CD14-positive monocyte (primary cell): ENCODE measurements around the gene LAMA4. TPM values are rescaled to one million over a fixed set of nuclear protein-coding genes. Genes with fewer than 3 reads are reported as not detected.

Source experiments
- DNase-seq, 3 donors: peaks; one replicate each; pipeline ENCODE4 v3.0.0-alpha.2; 2011 to 2022
- H2AFZ ChIP-seq: 2 replicates; pipeline ENCODE4 v1.6.0; 2012; ENCODE audit warnings: mild to moderate bottlenecking, low read depth, low read length, inconsistent platforms; ENCODE audit not compliant: insufficient read depth, poor library complexity, severe bottlenecking
- H3K27ac ChIP-seq, 2 donors: 1 replicate in 1 of 2; 2 replicates in 1 of 2; pipeline ENCODE4 v1.5.1; 2012 to 2013; ENCODE audit warnings: low read length in 2 of 2, control low read depth in 1 of 2, inconsistent platforms in 1 of 2, low read depth in 1 of 2, mild to moderate bottlenecking in 1 of 2
- H3K27me3 ChIP-seq, 2 donors: one replicate each; pipeline versions ENCODE4 v1.6.0 to v1.6.1; 2011 to 2013; ENCODE audit warnings: low read length in 2 of 2; ENCODE audit not compliant: control insufficient read depth in 2 of 2, insufficient read depth in 2 of 2
- H3K36me3 ChIP-seq, 2 donors: replicated peaks in 1 of 2; 1 replicate in 1 of 2; 2 replicates in 1 of 2; pipeline versions ENCODE4 v1.5.1 to v1.6.1; 2012 to 2013; ENCODE audit warnings: low read length in 2 of 2, control low read depth in 1 of 2, inconsistent platforms in 1 of 2, mild to moderate bottlenecking in 1 of 2; ENCODE audit not compliant: insufficient read depth in 2 of 2, control insufficient read depth in 1 of 2
- H3K4me1 ChIP-seq, 2 donors: 1 replicate in 1 of 2; 2 replicates in 1 of 2; pipeline versions ENCODE4 v1.5.1 to v1.6.1; 2012 to 2013; ENCODE audit warnings: low read length in 2 of 2, control low read depth in 1 of 2, inconsistent platforms in 1 of 2, mild to moderate bottlenecking in 1 of 2, moderate library complexity in 1 of 2; ENCODE audit not compliant: insufficient read depth in 2 of 2, control insufficient read depth in 1 of 2
- H3K4me2 ChIP-seq: replicated peaks from 2 replicates; pipeline ENCODE3; 2012; ENCODE audit warnings: low read length, moderate library complexity, mild to moderate bottlenecking; ENCODE audit not compliant: poor library complexity, severe bottlenecking; ENCODE audit errors: extremely low read depth
- H3K4me3 ChIP-seq, 3 experiments: fragments of 200-600 bp in 1 of 3; sonication (generic) in 1 of 3; replicated peaks in 1 of 3; 1 replicate in 2 of 3; 2 replicates in 1 of 3; pipeline ENCODE4 v1.5.1; 2011 to 2013; ENCODE audit warnings: low read length in 3 of 3, mild to moderate bottlenecking in 3 of 3, control low read depth in 2 of 3, low read depth in 2 of 3, inconsistent platforms in 1 of 3, moderate library complexity in 1 of 3
- H3K79me2 ChIP-seq: 2 replicates; pipeline ENCODE4 v1.6.0; 2012; ENCODE audit warnings: mild to moderate bottlenecking, control low read depth, inconsistent platforms, low read length, moderate library complexity; ENCODE audit not compliant: insufficient read depth
- H3K9ac ChIP-seq: 2 replicates; pipeline ENCODE4 v1.6.0; 2017; ENCODE audit warnings: low read length, mild to moderate bottlenecking; ENCODE audit not compliant: insufficient read depth, poor library complexity, severe bottlenecking
- H3K9me3 ChIP-seq, 2 donors: replicated peaks in 1 of 2; 1 replicate in 1 of 2; 2 replicates in 1 of 2; pipeline versions ENCODE4 v1.5.1 to v1.6.1; 2012 to 2013; ENCODE audit warnings: low read length in 2 of 2, control low read depth in 1 of 2; ENCODE audit not compliant: control insufficient read depth in 1 of 2, insufficient read depth in 1 of 2
- H4K20me1 ChIP-seq: 2 replicates; pipeline ENCODE4 v1.6.0; 2012; ENCODE audit warnings: mild to moderate bottlenecking, low read length, control low read depth, moderate library complexity; ENCODE audit not compliant: insufficient read depth
- H3K27ac Mint-ChIP-seq, 7 donors: one replicate each; pipeline ENCODE4 v1.8.0; 2020; ENCODE audit warnings: mild to moderate bottlenecking in 7 of 7, mixed read lengths in 7 of 7, moderate library complexity in 6 of 7, inconsistent platforms in 2 of 7
- H3K27me3 Mint-ChIP-seq, 3 donors: one replicate each; pipeline ENCODE4 v1.8.0; 2021 to 2022; ENCODE audit warnings: low read depth in 3 of 3, mild to moderate bottlenecking in 3 of 3, mixed read lengths in 3 of 3, moderate library complexity in 3 of 3, inconsistent platforms in 1 of 3
- H3K36me3 Mint-ChIP-seq, 2 donors: one replicate each; pipeline ENCODE4 v1.8.0; 2020; ENCODE audit warnings: mixed read lengths in 2 of 2, inconsistent platforms in 1 of 2, mild to moderate bottlenecking in 1 of 2
- H3K4me1 Mint-ChIP-seq: one replicate; pipeline ENCODE4 v1.8.0; 2020; ENCODE audit warnings: mild to moderate bottlenecking, mixed read lengths
- H3K4me3 Mint-ChIP-seq, 2 donors: one replicate each; pipeline ENCODE4 v1.8.0; 2020; ENCODE audit warnings: mild to moderate bottlenecking in 2 of 2, mixed read lengths in 2 of 2, moderate library complexity in 1 of 2
- H3K9me3 Mint-ChIP-seq, 7 donors: one replicate each; pipeline ENCODE4 v1.8.0; 2020 to 2022; ENCODE audit warnings: mixed read lengths in 7 of 7, mild to moderate bottlenecking in 6 of 7, moderate library complexity in 6 of 7, inconsistent platforms in 2 of 7
- CTCF ChIP-seq: fragments of 200-600 bp; IDR thresholded peaks from one replicate; pipeline ENCODE4 v1.8.0; 2022; ENCODE audit warnings: antibody characterized with exemption, mild to moderate bottlenecking
- WGBS: methylation state at CpG from one replicate; pipeline ENCODE4 v1.1.5; 2013; ENCODE audit warnings: missing lambda C conversion rate; ENCODE audit not compliant: insufficient coverage; 5-methylcytosine and 5-hydroxymethylcytosine counted together
- intact Hi-C, 2 donors: fragments of 100-400 bp; cut with micrococcal nuclease; formaldehyde crosslinking; loops; one replicate each; pipeline versions ENCODE4 v1.15.0 to v1.15.1; 2023
- polyA plus RNA-seq, 3 donors: library from polyadenylated mRNA; depleted of rRNA in 1 of 3; unstranded in 2 of 3; stranded (reverse) in 1 of 3; fragments of 300-500 nt in 2 of 3; fragments of >200 nt in 1 of 3; fragmentation: Illumina TruSeq in 2 of 3; gene quantifications; 1 replicate in 2 of 3; 2 replicates in 1 of 3; pipeline ENCODE4 v1.2.3, GENCODE V29; 2012 to 2021

LAMA4 gene
- polyA plus RNA-seq, 3 donors: not detected

GRCh38 chr6:112193535-112194051 lies 60.8 kb downstream of the LAMA4 start:
- no peaks in the 10 kb centered on the region for H3K9me3 ChIP-seq
- H4K20me1 ChIP-seq: no peaks in the 10 kb centered on the region
- H3K4me1 ChIP-seq: no peaks in the 10 kb centered on the region
- H3K79me2 ChIP-seq: no peaks in the 10 kb centered on the region
- no peaks in the 10 kb centered on the region for H3K36me3 Mint-ChIP-seq
- no peak overlapping the region for H3K27ac Mint-ChIP-seq
- H2AFZ ChIP-seq: no peak overlapping the region
- TF ChIP-seq CTCF: no peak
- no peaks in the 10 kb centered on the region for H3K36me3 ChIP-seq
- no peaks in the 10 kb centered on the region for H3K27me3 ChIP-seq
- H3K4me2 ChIP-seq: no peak overlapping the region
- H3K4me1 Mint-ChIP-seq: no peaks in the 10 kb centered on the region
- no peak for DNase-seq
- H3K4me3 ChIP-seq: no peak overlapping the region
- H3K27ac ChIP-seq: no peak overlapping the region
- intact Hi-C loops: no loop called here
- no peak overlapping the region for H3K4me3 Mint-ChIP-seq
- no peak overlapping the region for H3K9ac ChIP-seq
- H3K27me3 Mint-ChIP-seq: peaks cover 0 to 4% (median 2%) of the 10 kb centered on the region in 3 donors
- WGBS: no CpG with 5 or more reads among the region's 1 CpG
- H3K9me3 Mint-ChIP-seq: peaks cover 0 to 2% (median 0%) of the 10 kb centered on the region in 7 donors

GRCh38 chr6:112193117-112193516 lies 61.2 kb downstream of the LAMA4 start:
- Histone ChIP-seq H3K4me1 (no peaks in the 10 kb centered on the region), H3K27ac (no peak overlapping the region), H3K4me2 (no peak overlapping the region), H4K20me1 (no peaks in the 10 kb centered on the region), H3K4me3 (no peak overlapping the region), H3K36me3 (no peaks in the 10 kb centered on the region), H3K79me2 (no peaks in the 10 kb centered on the region), H2AFZ (no peak overlapping the region), H3K9ac (no peak overlapping the region), H3K27me3 (no peaks in the 10 kb centered on the region), H3K9me3 (no peaks in the 10 kb centered on the region)
- Mint-ChIP-seq H3K36me3 (no peaks in the 10 kb centered on the region), H3K4me3 (no peak overlapping the region), H3K27ac (no peak overlapping the region), H3K27me3 (peaks cover 0 to 4% (median 2%) of the 10 kb centered on the region in 3 donors), H3K9me3 (peaks cover 0 to 2% (median 0%) of the 10 kb centered on the region in 7 donors), H3K4me1 (no peaks in the 10 kb centered on the region)
- intact Hi-C loops: no loop called here
- TF ChIP-seq CTCF: no peak
- no peak for DNase-seq
